Esophagus (tissue), 2 donors: Measurements from ENCODE around the gene TNRC6A. TPM values are rescaled to one million over a fixed set of nuclear protein-coding genes. Genes with fewer than 3 reads are reported as not detected.
"Not testable (repeated sequence)": the region's sequence is repeated elsewhere in the genome, so short reads cannot be mapped to it uniquely, and the experiment has no call there.

Source experiments
- H3K27ac ChIP-seq, 2 donors: one replicate each; pipeline ENCODE4 v1.5.1; 2013; ENCODE audit warnings: low read depth in 2 of 2, mild to moderate bottlenecking in 2 of 2, inconsistent platforms in 1 of 2, low read length in 1 of 2, moderate library complexity in 1 of 2
- H3K27me3 ChIP-seq, 2 donors: one replicate each; pipeline ENCODE4 v1.6.1; 2013; ENCODE audit warnings: low read length in 2 of 2, control low read depth in 1 of 2, mild to moderate bottlenecking in 1 of 2; ENCODE audit not compliant: insufficient read depth in 2 of 2, control insufficient read depth in 1 of 2
- H3K36me3 ChIP-seq, 2 donors: one replicate each; pipeline ENCODE4 v1.6.1; 2013; ENCODE audit warnings: low read length in 1 of 2; ENCODE audit not compliant: control insufficient read depth in 2 of 2, insufficient read depth in 2 of 2
- H3K4me1 ChIP-seq, 2 donors: one replicate each; pipeline ENCODE4 v1.6.1; 2013; ENCODE audit warnings: low read length in 1 of 2; ENCODE audit not compliant: control insufficient read depth in 2 of 2, insufficient read depth in 2 of 2
- H3K4me3 ChIP-seq, 2 donors: one replicate each; pipeline ENCODE4 v1.5.1; 2013; ENCODE audit warnings: low read length in 2 of 2, mild to moderate bottlenecking in 2 of 2, low read depth in 1 of 2, moderate library complexity in 1 of 2
- H3K9me3 ChIP-seq, 2 donors: one replicate each; pipeline ENCODE4 v1.6.1; 2013; ENCODE audit warnings: mild to moderate bottlenecking in 2 of 2, low read depth in 1 of 2, low read length in 1 of 2, moderate library complexity in 1 of 2; ENCODE audit not compliant: control insufficient read depth in 2 of 2, insufficient read depth in 1 of 2
- whole genome bisulfite sequencing, 2 donors: extraction: QIAGEN DNeasy Blood & Tissue Kit; methylation state at CpG; one replicate each; pipeline ENCODE4 v1.1.7; 2013; 5-methylcytosine and 5-hydroxymethylcytosine counted together
- polyA plus RNA-seq, 2 donors: library from polyadenylated mRNA; stranded (reverse); fragments of 200-250 nt; gene quantifications; one replicate each; pipeline ENCODE4 v1.2.3, GENCODE V29; 2013
- donor health status: healthy with polysubstance abuse.
- donor health status: Bipolar disorder and iron deficiency.

TNRC6A gene
- polyA plus RNA-seq, 2 donors = 10.0 to 14.7 TPM

DNA sequence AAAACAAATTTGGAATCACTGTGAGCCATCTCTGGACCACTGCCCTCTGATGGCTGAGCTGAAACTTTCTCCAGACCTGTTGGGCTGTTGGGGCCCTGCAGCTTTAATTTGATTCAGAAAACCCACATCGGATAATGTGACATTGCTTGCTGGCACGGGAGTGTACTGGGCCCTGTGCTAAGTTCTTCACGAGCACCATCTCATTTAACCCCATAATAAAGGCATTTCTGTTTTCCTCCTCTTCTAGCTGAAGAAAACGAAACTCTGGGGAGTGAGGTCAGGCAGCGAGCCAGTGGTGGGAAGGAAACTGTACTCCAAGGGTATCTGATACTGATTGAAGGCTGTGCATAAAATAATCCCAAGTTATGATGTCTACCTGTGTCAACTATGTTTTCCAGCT is 34.5 kb upstream of the TNRC6A start:
- Histone ChIP-seq H3K4me3 (no peak overlapping the region), H3K36me3 (no peaks in the 10 kb centered on the region), H3K27ac (no peak overlapping the region), H3K4me1 (no peaks in the 10 kb centered on the region), H3K27me3 (no peaks in the 10 kb centered on the region), H3K9me3 (no peaks in the 10 kb centered on the region)
- WGBS, 2 donors = 51 to 56% methylated on average over 5 of the region's 5 CpGs

DNA sequence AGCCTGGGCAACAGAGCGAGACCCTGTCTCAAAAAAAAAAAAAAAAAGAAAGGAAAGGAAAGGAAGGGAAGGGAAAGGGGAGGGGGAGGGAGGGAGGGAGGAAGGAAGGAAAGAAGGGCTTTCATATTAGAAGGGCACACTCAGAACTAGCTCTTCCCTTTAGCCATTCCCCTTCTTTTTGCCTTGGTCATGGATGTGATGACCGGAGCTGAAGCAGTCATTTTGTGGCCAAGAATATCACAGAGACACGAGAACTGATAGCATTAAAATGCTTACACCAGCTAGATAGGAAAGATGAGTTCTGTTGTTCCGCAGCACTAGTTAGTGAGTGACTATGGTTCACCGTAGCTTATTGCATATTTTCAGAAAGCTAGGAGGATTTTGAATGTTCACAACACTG is 32.8 kb upstream of the TNRC6A start:
- WGBS, 2 donors = 71 to 86% methylated on average over 5 of the region's 5 CpGs
- Histone ChIP-seq H3K4me1 (peaks cover 2 to 3% of the 10 kb centered on the region in 2 donors), H3K36me3 (no peaks in the 10 kb centered on the region)

DNA sequence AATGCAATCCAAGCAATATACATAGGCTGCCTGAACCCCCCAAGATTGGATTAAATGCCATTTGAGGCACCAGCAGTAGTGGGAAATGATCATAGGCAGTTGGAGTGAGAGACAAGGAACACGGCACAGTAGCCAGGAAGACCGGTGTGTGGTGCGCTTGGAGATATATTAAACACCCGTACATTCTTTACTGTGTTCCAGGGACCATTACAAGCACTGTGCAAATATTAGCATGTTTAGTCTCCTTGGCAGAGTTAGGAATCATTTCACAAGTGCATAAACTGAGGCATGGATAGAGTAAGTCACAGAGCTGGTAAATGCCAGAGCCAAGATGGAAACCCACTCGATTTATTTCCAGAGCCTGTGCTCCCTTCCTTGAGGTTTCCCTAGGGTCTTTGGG is 31.1 kb upstream of the TNRC6A start:
- Histone ChIP-seq H3K27me3 (no peaks in the 10 kb centered on the region), H3K4me3 (no peak overlapping the region), H3K36me3 (no peaks in the 10 kb centered on the region), H3K27ac (no peak overlapping the region), H3K9me3 (no peaks in the 10 kb centered on the region), H3K4me1 (peaks cover 2 to 3% of the 10 kb centered on the region in 2 donors)
- WGBS, 2 donors = 73 to 85% methylated on average over 5 of the region's 5 CpGs

More for the DNA sequence above, 32.8 kb upstream of the TNRC6A start:
- no peaks in the 10 kb centered on the region for H3K27me3 ChIP-seq
- no peaks in the 10 kb centered on the region for H3K9me3 ChIP-seq
- H3K4me3 ChIP-seq = no peak overlapping the region
- no peak overlapping the region for H3K27ac ChIP-seq

DNA sequence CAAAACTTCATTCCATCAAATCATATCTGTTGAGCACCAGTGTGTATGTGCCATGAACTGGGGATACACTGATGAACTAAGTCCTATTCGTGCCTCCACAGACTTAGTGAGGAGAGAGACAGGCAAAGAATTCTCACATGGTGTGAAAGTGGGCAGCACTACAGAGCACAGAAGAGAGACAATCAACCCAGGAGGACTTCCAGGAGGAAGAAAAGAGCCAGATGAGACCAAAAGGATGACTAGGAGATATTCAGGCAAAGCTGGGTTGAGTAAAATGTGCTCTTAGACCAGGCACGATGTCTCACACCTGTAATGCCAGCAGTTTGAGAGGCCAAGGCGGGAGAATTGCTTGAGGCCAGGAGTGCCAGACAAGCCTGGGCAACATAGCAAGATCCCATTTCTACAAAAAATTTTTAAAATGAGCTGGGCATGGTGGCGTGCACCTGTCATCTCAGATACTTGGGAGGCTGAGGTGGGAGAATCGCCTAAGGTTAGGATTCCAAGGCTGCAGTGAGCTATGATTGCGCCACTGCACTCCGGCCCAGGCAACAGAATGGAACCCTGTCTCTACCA is 30.2 kb upstream of the TNRC6A start:
- H3K27me3 ChIP-seq = no peaks in the 10 kb centered on the region
- 86% methylated on average over 7 of the region's 7 CpGs for whole genome bisulfite sequencing, 2 donors
- no peak overlapping the region for H3K4me3 ChIP-seq
- no peaks in the 10 kb centered on the region for H3K9me3 ChIP-seq
- no peaks in the 10 kb centered on the region for H3K36me3 ChIP-seq
- no peak overlapping the region for H3K27ac ChIP-seq
- H3K4me1 ChIP-seq = peaks cover 2 to 3% of the 10 kb centered on the region in 2 donors

DNA sequence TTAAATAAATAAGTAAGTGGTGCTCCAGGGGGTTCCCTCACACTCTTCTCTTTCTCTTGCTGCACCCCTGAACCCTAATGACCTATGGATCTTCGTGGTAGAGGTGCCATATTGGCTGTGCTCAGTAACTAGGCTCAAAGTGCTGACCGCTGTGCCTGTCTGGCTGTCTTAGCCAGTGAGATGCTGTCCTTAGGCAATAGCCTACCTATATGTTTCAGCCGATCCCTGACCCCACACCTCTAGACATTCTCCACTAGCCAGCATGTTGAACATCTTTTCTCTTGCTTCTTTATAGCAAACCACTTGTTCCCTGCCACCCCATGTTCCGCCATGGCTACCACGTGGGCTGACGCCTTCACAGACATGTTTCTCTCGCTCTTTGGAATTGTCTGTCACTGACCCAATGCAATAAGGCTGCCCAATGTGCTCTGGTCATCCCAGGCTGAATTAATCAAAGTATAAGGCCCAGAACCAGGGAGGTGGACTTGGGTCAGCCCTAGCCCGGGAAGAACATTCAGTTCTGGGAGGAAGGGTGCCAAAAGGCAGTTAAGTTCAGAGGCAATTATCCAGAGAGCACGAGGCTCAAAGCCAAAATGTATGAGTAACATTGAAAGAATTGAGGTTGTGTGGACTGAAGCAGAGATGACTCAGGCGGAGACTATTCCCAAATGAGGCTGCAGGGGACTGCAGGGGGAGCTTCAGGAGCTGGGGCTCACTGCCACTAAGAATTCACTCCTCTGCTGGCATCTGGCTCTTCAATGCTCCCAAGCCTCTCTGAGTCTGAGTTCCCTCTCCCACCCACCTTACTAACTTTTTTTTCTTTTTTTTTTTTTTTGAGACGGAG is 28.7 kb upstream of the TNRC6A start:
- Histone ChIP-seq H3K27ac (peak overlapping the region; percentile 1 to 50), H3K4me3 (no peak overlapping the region), H3K36me3 (no peaks in the 10 kb centered on the region), H3K27me3 (no peaks in the 10 kb centered on the region), H3K4me1 (peaks cover 2 to 3% of the 10 kb centered on the region in 2 donors), H3K9me3 (no peaks in the 10 kb centered on the region)
- WGBS, 2 donors = 46 to 53% methylated on average over 10 to 11 of the region's 11 CpGs

DNA sequence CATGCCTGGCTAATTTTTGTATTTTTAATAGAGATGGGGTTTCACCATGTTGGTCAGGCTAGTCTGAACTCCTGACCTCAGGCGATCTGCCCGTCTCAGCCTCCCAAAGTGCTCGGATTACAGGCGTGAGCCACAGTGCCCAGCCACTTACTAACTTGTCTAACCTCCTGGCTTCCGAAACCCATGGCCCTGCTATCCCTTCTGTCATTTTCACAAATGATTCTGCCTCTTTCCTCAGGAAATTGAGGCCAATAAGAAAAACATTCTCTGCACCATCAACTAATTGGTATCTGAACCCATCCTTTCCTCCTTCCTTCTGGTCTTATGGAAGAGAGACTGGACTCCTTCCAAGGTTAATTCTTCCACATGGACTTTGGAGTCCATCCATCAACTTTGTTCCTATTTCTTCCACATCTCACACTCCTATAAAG is 27.9 kb upstream of the TNRC6A start:
- WGBS, 2 donors = 51 to 65% methylated on average over 5 of the region's 5 CpGs
- Histone ChIP-seq H3K36me3 (no peaks in the 10 kb centered on the region), H3K4me3 (no peak overlapping the region), H3K4me1 (peaks cover 2 to 3% of the 10 kb centered on the region in 2 donors), H3K27ac (peak overlapping the region; percentile 54 to 60), H3K9me3 (no peaks in the 10 kb centered on the region), H3K27me3 (no peaks in the 10 kb centered on the region)

DNA sequence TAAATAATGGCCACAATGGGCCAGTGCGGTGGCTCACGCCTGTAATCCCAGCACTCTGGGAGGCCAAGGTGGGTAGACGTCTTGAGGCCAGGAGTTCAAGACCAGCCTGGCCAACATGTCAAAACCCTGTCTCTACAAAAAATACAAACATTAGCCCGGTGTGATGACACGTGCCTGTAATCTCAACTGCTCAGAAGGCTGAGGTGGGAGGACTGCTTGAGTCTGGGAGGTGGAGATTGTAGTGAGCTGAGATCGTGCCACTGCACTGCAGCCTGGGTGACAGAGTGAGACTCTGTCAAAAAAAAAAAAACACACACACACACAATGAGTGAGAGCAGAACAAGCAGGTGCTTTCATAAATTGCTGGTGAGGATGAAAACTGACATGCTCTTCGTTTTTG is 21.7 kb upstream of the TNRC6A start:
- not testable (repeated sequence) for H3K9me3 ChIP-seq, H3K4me3 ChIP-seq, H3K27ac ChIP-seq, H3K36me3 ChIP-seq, H3K27me3 ChIP-seq, H3K4me1 ChIP-seq
- WGBS, 2 donors = 63 to 66% methylated on average over 7 of the region's 7 CpGs

DNA sequence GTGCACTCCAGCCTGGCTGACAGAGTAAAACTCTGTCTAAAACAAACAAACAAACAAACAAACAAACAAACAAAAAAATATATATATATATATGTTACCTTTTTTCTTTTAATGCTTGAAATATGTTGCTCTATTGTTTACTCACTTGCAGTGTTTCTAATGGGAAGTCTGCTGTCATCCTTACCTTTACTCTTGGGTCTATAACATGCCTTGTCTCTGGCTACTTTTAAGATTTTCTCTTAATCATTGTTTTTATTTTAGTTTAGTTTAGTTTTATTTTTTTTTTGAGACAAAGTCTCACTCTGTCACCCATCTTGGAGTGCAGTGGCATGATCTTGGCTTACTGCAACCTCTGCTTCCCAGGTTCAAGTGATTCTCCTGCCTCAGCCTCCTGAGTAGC is 16.1 kb upstream of the TNRC6A start:
- Histone ChIP-seq H3K36me3 (no peaks in the 10 kb centered on the region), H3K9me3 (peaks cover 0 to 3% of the 10 kb centered on the region in 2 donors), H3K4me3 (no peak overlapping the region), H3K27me3 (no peaks in the 10 kb centered on the region), H3K27ac (no peak overlapping the region), H3K4me1 (no peaks in the 10 kb centered on the region)

DNA sequence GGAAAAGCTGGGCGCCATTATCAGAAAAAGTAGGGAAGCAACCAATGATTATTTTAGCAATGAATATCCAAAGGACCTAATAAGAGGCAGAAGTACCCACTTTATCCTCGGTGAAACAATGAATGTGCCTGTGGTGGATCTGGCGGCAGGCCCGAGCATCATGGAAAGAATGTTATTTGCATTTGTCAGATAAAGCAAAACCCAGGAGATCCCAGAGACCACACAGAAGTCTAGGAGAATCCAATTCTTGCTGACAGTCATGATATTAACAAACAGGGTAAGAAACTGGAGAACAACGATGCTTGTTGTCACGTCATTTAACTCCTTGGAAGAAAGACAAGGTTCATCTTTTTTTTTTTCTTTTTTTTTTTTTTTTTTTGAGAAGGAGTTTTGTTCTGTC is 12.0 kb upstream of the TNRC6A start:
- Histone ChIP-seq H3K36me3 (no peaks in the 10 kb centered on the region), H3K4me3 (no peak overlapping the region), H3K27me3 (no peaks in the 10 kb centered on the region), H3K4me1 (no peaks in the 10 kb centered on the region), H3K27ac (no peak overlapping the region), H3K9me3 (peaks cover 0 to 3% of the 10 kb centered on the region in 2 donors)
- WGBS, 2 donors = 58 to 64% methylated on average over 6 of the region's 6 CpGs
